ENCODE results near the gene MRGPRD. TPM values are rescaled to one million over a fixed set of nuclear protein-coding genes. Genes with fewer than 3 reads are reported as not detected.
A peak's percentile ranks its signal among the peaks of the same experiment; 100 is the strongest.

The MRGPRD gene
- total and polyA plus RNA-seq, 4 donors = not detected

DNA sequence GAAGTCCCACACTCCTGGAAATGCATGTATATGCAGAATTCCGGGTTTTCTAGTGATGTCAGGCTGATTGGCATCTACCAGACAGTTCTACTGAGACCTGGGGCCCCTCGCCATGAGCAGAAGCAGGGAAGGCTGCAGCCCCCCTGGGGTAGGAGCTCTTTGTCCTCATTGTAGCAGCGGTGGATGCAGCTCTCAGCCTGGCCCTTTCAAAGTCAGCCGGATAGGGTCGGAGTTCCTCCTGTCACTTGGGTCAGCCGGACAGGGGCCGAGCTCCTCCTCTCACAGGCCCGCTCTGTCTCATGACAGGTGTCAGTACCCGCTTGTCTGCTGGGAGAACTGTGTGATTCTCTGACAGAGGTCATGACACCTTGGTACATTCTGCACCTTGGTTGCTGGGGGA is 30.0 kb downstream of the MRGPRD start:
- no peaks in the 10 kb centered on the region for H3K4me1 ChIP-seq (ENCODE audit: control insufficient read depth in 4 of 4, insufficient read depth in 4 of 4, low read length in 3 of 4)
- no peak for DNase-seq (ENCODE audit: low spot score)
- H3K9ac ChIP-seq (ENCODE audit: low read depth in 1 of 2, low read length in 2 of 2) = no peak overlapping the region
- no peak overlapping the region for H3K4me3 ChIP-seq (ENCODE audit: low read depth in 1 of 3, low read length in 3 of 3)
- H3K9me3 ChIP-seq (ENCODE audit: control insufficient read depth in 4 of 4, low read length in 3 of 4) = no peaks in the 10 kb centered on the region
- H3K27me3 ChIP-seq (ENCODE audit: control insufficient read depth in 4 of 4, insufficient read depth in 4 of 4, low read length in 3 of 4) = no peaks in the 10 kb centered on the region
- TF ChIP-seq, protein P1, sequence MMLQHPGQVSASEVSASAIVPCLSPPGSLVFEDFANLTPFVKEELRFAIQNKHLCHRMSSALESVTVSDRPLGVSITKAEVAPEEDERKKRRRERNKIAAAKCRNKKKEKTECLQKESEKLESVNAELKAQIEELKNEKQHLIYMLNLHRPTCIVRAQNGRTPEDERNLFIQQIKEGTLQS (IDR thresholded peaks at IDR 0.05) = no peak
- TF ChIP-seq HNF4A (conservative IDR thresholded peaks at IDR 0.05) = no peak
- no peak for TF ChIP-seq HNF4G (IDR thresholded peaks at IDR 0.05)
- no peak for TF ChIP-seq EGR1 (IDR thresholded peaks at IDR 0.05; ENCODE audit: low read depth in 2 of 2)
- no peak for TF ChIP-seq TAF1 (conservative IDR thresholded peaks at IDR 0.05)
- TF ChIP-seq GABPA (IDR thresholded peaks at IDR 0.05 in 1 of 2, conservative IDR thresholded peaks at IDR 0.05 in 1 of 2) = no peak
- no peak for TF ChIP-seq NR2F2 (IDR thresholded peaks at IDR 0.05)
- TF ChIP-seq, protein P2, sequence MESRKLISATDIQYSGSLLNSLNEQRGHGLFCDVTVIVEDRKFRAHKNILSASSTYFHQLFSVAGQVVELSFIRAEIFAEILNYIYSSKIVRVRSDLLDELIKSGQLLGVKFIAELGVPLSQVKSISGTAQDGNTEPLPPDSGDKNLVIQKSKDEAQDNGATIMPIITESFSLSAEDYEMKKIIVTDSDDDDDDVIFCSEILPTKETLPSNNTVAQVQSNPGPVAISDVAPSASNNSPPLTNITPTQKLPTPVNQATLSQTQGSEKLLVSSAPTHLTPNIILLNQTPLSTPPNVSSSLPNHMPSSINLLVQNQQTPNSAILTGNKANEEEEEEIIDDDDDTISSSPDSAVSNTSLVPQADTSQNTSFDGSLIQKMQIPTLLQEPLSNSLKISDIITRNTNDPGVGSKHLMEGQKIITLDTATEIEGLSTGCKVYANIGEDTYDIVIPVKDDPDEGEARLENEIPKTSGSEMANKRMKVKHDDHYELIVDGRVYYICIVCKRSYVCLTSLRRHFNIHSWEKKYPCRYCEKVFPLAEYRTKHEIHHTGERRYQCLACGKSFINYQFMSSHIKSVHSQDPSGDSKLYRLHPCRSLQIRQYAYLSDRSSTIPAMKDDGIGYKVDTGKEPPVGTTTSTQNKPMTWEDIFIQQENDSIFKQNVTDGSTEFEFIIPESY (IDR thresholded peaks at IDR 0.05) = no peak
- TF ChIP-seq FOXA2 (IDR thresholded peaks at IDR 0.05) = no peak
- TF ChIP-seq, protein P3, sequence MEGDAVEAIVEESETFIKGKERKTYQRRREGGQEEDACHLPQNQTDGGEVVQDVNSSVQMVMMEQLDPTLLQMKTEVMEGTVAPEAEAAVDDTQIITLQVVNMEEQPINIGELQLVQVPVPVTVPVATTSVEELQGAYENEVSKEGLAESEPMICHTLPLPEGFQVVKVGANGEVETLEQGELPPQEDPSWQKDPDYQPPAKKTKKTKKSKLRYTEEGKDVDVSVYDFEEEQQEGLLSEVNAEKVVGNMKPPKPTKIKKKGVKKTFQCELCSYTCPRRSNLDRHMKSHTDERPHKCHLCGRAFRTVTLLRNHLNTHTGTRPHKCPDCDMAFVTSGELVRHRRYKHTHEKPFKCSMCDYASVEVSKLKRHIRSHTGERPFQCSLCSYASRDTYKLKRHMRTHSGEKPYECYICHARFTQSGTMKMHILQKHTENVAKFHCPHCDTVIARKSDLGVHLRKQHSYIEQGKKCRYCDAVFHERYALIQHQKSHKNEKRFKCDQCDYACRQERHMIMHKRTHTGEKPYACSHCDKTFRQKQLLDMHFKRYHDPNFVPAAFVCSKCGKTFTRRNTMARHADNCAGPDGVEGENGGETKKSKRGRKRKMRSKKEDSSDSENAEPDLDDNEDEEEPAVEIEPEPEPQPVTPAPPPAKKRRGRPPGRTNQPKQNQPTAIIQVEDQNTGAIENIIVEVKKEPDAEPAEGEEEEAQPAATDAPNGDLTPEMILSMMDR (IDR thresholded peaks at IDR 0.05; ENCODE audit: low read depth, low read length, missing input control) = no peak
- H3K27ac ChIP-seq (ENCODE audit: low read depth in 1 of 2, low read length in 2 of 2) = no peak overlapping the region
- no peaks in the 10 kb centered on the region for H3K36me3 ChIP-seq (ENCODE audit: control insufficient read depth in 4 of 4, insufficient read depth in 3 of 4, low read depth in 1 of 4, low read length in 3 of 4)
- 90% methylated on average over 9 of the region's 9 CpGs for WGBS

DNA sequence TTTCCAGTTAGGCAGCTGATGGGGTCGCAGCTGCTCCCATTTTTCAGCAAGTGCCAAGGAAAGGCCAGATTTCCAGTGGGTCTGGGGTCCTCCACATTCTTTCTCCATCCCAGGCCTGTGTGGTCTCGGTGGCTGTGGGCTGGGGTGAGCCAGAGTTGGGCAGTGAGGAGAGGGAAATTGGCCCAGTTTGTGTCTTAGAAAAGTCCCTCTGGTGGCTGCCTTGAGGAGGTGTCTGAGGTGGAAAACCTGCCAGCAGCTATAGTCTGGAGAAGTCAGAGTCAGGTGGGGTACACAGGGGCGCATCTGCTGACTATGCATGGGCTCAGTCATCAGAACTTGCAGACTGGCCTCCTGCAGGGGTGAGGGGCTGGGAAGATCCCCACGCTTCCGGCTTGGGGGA is 30.5 kb downstream of the MRGPRD start:
- no peaks in the 10 kb centered on the region for H3K27me3 ChIP-seq (ENCODE audit: control insufficient read depth in 4 of 4, insufficient read depth in 4 of 4, low read length in 3 of 4)
- no peaks in the 10 kb centered on the region for H3K36me3 ChIP-seq (ENCODE audit: control insufficient read depth in 4 of 4, insufficient read depth in 3 of 4, low read depth in 1 of 4, low read length in 3 of 4)
- H3K4me1 ChIP-seq (ENCODE audit: control insufficient read depth in 4 of 4, insufficient read depth in 4 of 4, low read length in 3 of 4) = no peaks in the 10 kb centered on the region
- WGBS = 85% methylated on average over 5 of the region's 5 CpGs
- TF ChIP-seq RAD21 (IDR thresholded peaks at IDR 0.05) (peak in 1 of 2 donors; percentile 4), EGR1 (IDR thresholded peaks at IDR 0.05; ENCODE audit: low read depth in 2 of 2) (no peak)
- TF ChIP-seq, protein P3 (IDR thresholded peaks at IDR 0.05; ENCODE audit: low read depth, low read length, missing input control) = peak; percentile 7
- H3K9ac ChIP-seq (ENCODE audit: low read depth in 1 of 2, low read length in 2 of 2) = no peak overlapping the region
- no peak overlapping the region for H3K27ac ChIP-seq (ENCODE audit: low read depth in 1 of 2, low read length in 2 of 2)
- H3K9me3 ChIP-seq (ENCODE audit: control insufficient read depth in 4 of 4, low read length in 3 of 4) = no peaks in the 10 kb centered on the region
- H3K4me3 ChIP-seq (ENCODE audit: low read depth in 1 of 3, low read length in 3 of 3) = no peak overlapping the region
- no peak for DNase-seq (ENCODE audit: low spot score)

DNA sequence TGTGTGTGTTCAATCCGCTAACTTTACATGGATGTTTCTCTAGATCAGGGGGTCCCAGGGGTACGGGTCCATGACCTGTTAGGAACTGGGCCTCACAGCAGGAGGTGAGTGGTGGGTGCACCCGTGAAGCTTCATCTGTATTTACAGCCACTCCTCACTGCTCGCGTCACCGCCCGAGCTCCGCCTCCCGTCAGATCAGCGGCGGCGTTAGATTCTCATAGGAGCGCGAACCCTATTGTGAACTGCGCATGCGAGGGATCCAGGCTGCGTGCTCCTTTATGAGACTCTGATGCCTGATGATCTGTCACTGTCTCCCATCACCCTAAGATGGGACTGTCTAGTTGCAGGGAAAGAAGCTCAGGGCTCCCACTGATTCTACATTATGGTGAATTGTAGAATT is 31.9 kb downstream of the MRGPRD start:
- H3K9ac ChIP-seq (ENCODE audit: low read depth in 1 of 2, low read length in 2 of 2) = no peak overlapping the region
- no peaks in the 10 kb centered on the region for H3K36me3 ChIP-seq (ENCODE audit: control insufficient read depth in 4 of 4, insufficient read depth in 3 of 4, low read depth in 1 of 4, low read length in 3 of 4)
- no peaks in the 10 kb centered on the region for H3K9me3 ChIP-seq (ENCODE audit: control insufficient read depth in 4 of 4, low read length in 3 of 4)
- TF ChIP-seq, protein P1 (IDR thresholded peaks at IDR 0.05) = no peak
- H3K27ac ChIP-seq (ENCODE audit: low read depth in 1 of 2, low read length in 2 of 2) = no peak overlapping the region
- no peaks in the 10 kb centered on the region for H3K4me1 ChIP-seq (ENCODE audit: control insufficient read depth in 4 of 4, insufficient read depth in 4 of 4, low read length in 3 of 4)
- 93% methylated on average over 17 of the region's 17 CpGs for WGBS
- no peak for DNase-seq (ENCODE audit: low spot score)
- H3K27me3 ChIP-seq (ENCODE audit: control insufficient read depth in 4 of 4, insufficient read depth in 4 of 4, low read length in 3 of 4) = no peaks in the 10 kb centered on the region
- H3K4me3 ChIP-seq (ENCODE audit: low read depth in 1 of 3, low read length in 3 of 3) = no peak overlapping the region
